ENCODE results near the gene SP2.
"Not testable (repeated sequence)": the region's sequence is repeated elsewhere in the genome, so short reads cannot be mapped to it uniquely, and the experiment has no call there.

Gene SP2

GRCh38 chr17:47891545-47892088 lies 4.4 kb upstream of the SP2 start:
- DNase-seq = no peak

- DNase-seq = no peak
Measured at GRCh38 chr17:47894498-47895346, 1.3 kb upstream of the SP2 start.

GRCh38 chr17:47895347-47895855 lies 635 bp upstream of the SP2 start:
- no peak for DNase-seq

GRCh38 chr17:47896672-47897490 lies 845 bp downstream of the SP2 start:
- DNase-seq = no peak

GRCh38 chr17:47897561-47897960 lies 1.5 kb downstream of the SP2 start:
- DNase-seq = no peak

- no peak for DNase-seq
Measured at GRCh38 chr17:47898241-47898640, 2.2 kb downstream of the SP2 start.

GRCh38 chr17:47899643-47900042 lies 3.6 kb downstream of the SP2 start:
- DNase-seq = no peak

- no peak for DNase-seq
Measured at GRCh38 chr17:47901423-47901822, 5.4 kb downstream of the SP2 start.

GRCh38 chr17:47902039-47902744 lies 6.2 kb downstream of the SP2 start:
- no peak for DNase-seq

- peak; percentile 91 for DNase-seq
Measured at GRCh38 chr17:47905221-47905733, 9.2 kb downstream of the SP2 start.

- no peak for DNase-seq
Measured at GRCh38 chr17:47906443-47906842, 10.4 kb downstream of the SP2 start.

- no peak for DNase-seq
Measured at GRCh38 chr17:47907932-47908562, 12.0 kb downstream of the SP2 start.

GRCh38 chr17:47913050-47913449 lies 17.0 kb downstream of the SP2 start:
- DNase-seq = no peak

- no peak for DNase-seq
Measured at GRCh38 chr17:47914306-47914948, 18.4 kb downstream of the SP2 start.

GRCh38 chr17:47915776-47916398 lies 19.9 kb downstream of the SP2 start:
- no peak for DNase-seq

- no peak for DNase-seq
Measured at GRCh38 chr17:47916489-47917208, 20.6 kb downstream of the SP2 start.

GRCh38 chr17:47917581-47917980 lies 21.5 kb downstream of the SP2 start:
- DNase-seq = no peak

GRCh38 chr17:47918006-47918405 lies 22.0 kb downstream of the SP2 start:
- no peak for DNase-seq

GRCh38 chr17:47918991-47919390 lies 23.0 kb downstream of the SP2 start:
- DNase-seq = no peak

- not testable (repeated sequence) for DNase-seq
Measured at GRCh38 chr17:47919889-47920288, 23.9 kb downstream of the SP2 start.
